Keratinocyte (primary cell): ENCODE results near the gene USP34. TPM values are rescaled to one million over a fixed set of nuclear protein-coding genes. Genes with fewer than 3 reads are reported as not detected.
"Not testable (repeated sequence)": the region's sequence is repeated elsewhere in the genome, so short reads cannot be mapped to it uniquely, and the experiment has no call there.

ENCODE experiments used
- DNase-seq: peaks from one replicate; pipeline ENCODE4 v3.0.0-alpha.2; 2011; ENCODE audit warnings: low read depth, missing footprints, low spot score
- FAIRE-seq: peaks from 2 replicates; lab custom pipeline; 2011; peaks lifted over from hg19 to GRCh38; lab: Jason Lieb, UNC
- H2AFZ ChIP-seq: 2 replicates; pipeline ENCODE4 v1.6.0; 2012; ENCODE audit warnings: low read length, control low read depth, inconsistent platforms; ENCODE audit not compliant: control insufficient read depth
- H3K27ac ChIP-seq: 2 replicates; pipeline ENCODE4 v1.5.1; 2011; ENCODE audit warnings: low read length; ENCODE audit not compliant: control insufficient read depth, insufficient read depth
- H3K27me3 ChIP-seq: 3 replicates; pipeline ENCODE4 v1.6.0; 2011; ENCODE audit warnings: low read length; ENCODE audit not compliant: control insufficient read depth, insufficient read depth; ENCODE audit errors: extremely low read depth
- H3K36me3 ChIP-seq, 2 experiments: 2 replicates in 1 of 2; 3 replicates in 1 of 2; pipeline ENCODE4 v1.5.1; 2011; ENCODE audit warnings: low read length in 2 of 2, mild to moderate bottlenecking in 1 of 2; ENCODE audit not compliant: control insufficient read depth in 2 of 2, insufficient read depth in 2 of 2; ENCODE audit errors: extremely low read depth in 1 of 2
- H3K4me1 ChIP-seq: 3 replicates; pipeline ENCODE4 v1.5.1; 2011; ENCODE audit warnings: low read length; ENCODE audit not compliant: control insufficient read depth, insufficient read depth; ENCODE audit errors: extremely low read depth
- H3K4me2 ChIP-seq: 3 replicates; pipeline ENCODE4 v1.6.0; 2011; ENCODE audit warnings: low read depth, low read length; ENCODE audit not compliant: control insufficient read depth, insufficient read depth; ENCODE audit errors: extremely low read depth
- H3K4me3 ChIP-seq, 3 experiments: fragments of 200-600 bp in 1 of 3; sonication (generic) in 1 of 3; 2 replicates in 2 of 3; 3 replicates in 1 of 3; pipeline ENCODE4 v1.5.1; 2011 to 2016; ENCODE audit warnings: low read length in 3 of 3, mild to moderate bottlenecking in 3 of 3, control low read depth in 2 of 3, inconsistent platforms in 1 of 3, low read depth in 1 of 3, mixed read lengths in 1 of 3, mixed run types in 1 of 3, moderate library complexity in 1 of 3; ENCODE audit not compliant: control insufficient read depth in 2 of 3, insufficient read depth in 2 of 3; ENCODE audit errors: extremely low read depth in 1 of 3
- H3K79me2 ChIP-seq: 2 replicates; pipeline ENCODE4 v1.6.0; 2012; ENCODE audit warnings: low read length; ENCODE audit not compliant: control insufficient read depth, insufficient read depth
- H3K9ac ChIP-seq: 3 replicates; pipeline ENCODE4 v1.6.0; 2011; ENCODE audit warnings: low read length; ENCODE audit not compliant: control insufficient read depth, insufficient read depth; ENCODE audit errors: extremely low read depth
- H3K9me1 ChIP-seq: 3 replicates; pipeline ENCODE4 v1.6.0; 2011; ENCODE audit warnings: low read length; ENCODE audit not compliant: control insufficient read depth, insufficient read depth; ENCODE audit errors: extremely low read depth
- H3K9me3 ChIP-seq: 2 replicates; pipeline ENCODE4 v1.5.1; 2012; ENCODE audit warnings: low read depth, low read length; ENCODE audit not compliant: control insufficient read depth
- H4K20me1 ChIP-seq: 3 replicates; pipeline ENCODE4 v1.6.0; 2011; ENCODE audit warnings: low read length; ENCODE audit not compliant: control insufficient read depth, insufficient read depth; ENCODE audit errors: extremely low read depth
- EZH2 ChIP-seq: IDR thresholded peaks from one replicate; pipeline ENCODE4 v1.6.1; 2012; ENCODE audit warnings: inconsistent platforms, mild to moderate bottlenecking, low read length, moderate library complexity
- dilution Hi-C: fragments of 300-500 bp; cut with MboI; formaldehyde crosslinking; loops from one replicate; pipeline ENCODE4 v1.7.0; 2020; ENCODE audit warnings: low sequenced_read_pairs; ENCODE audit not compliant: extremely low pct_ligation_motif_present
- polyA plus RNA-seq, 5 experiments: library from polyadenylated mRNA; depleted of rRNA in 3 of 5; stranded (reverse) in 3 of 5; stranded (forward) in 1 of 5; unstranded in 1 of 5; fragments of >200 nt; gene quantifications; 1 replicate in 1 of 5; 2 replicates in 3 of 5; 3 replicates in 1 of 5; pipeline versions ENCODE4 v1.2.1 to v1.2.3, GENCODE V29; 2011 to 2012; ENCODE audit warnings: missing spikeins in 2 of 5, low read depth in 1 of 5, low replicate concordance in 1 of 5
- TF ChIP-seq, protein P1 (sequence below), 3 experiments: IDR thresholded peaks in 1 of 3; conservative IDR thresholded peaks in 1 of 3; optimal IDR thresholded peaks in 1 of 3; 2 replicates in 2 of 3; 3 replicates in 1 of 3; pipeline versions ENCODE3 to v1.5.1; 2011; ENCODE audit warnings: low read length in 3 of 3, mild to moderate bottlenecking in 3 of 3, moderate library complexity in 2 of 3, control low read depth in 1 of 3, inconsistent platforms in 1 of 3; ENCODE audit not compliant: insufficient read depth in 2 of 3; ENCODE audit errors: extremely low read depth in 1 of 3

Gene USP34
- polyA plus RNA-seq, 1 donor (not counting 4 experiments of a cell fraction or from before 2014, with no cell fraction given), result 54.7 TPM

DNA sequence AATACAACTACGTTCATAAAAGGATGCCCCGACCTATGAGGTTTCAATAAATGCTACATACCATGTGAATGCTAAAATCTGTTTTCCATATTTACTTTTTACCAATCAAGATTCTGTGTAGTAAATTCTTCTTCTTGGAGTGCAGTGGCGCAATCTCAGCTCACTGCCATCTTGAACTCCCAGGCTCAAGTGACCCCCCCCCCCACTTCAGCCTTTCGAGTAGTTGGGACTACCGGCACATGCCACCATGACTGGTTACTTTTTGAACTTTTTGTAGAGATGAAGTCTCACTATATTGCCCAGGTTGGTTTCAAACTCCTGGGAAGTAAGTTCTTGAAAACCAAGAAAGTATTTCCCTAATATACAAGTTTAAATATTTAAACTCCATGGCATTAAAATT is 14.4 kb upstream of the USP34 start:
- Histone ChIP-seq H3K36me3 (peaks cover 24 to 43% of the 10 kb centered on the region in 2 experiments), H2AFZ (no peak overlapping the region), H3K27me3 (no peaks in the 10 kb centered on the region), H4K20me1 (no peaks in the 10 kb centered on the region), H3K9me1 (no peaks in the 10 kb centered on the region), H3K27ac (no peak overlapping the region), H3K4me1 (no peaks in the 10 kb centered on the region), H3K9me3 (no peaks in the 10 kb centered on the region), H3K79me2 (peaks cover 4% of the 10 kb centered on the region), H3K9ac (no peak overlapping the region), H3K4me3 (no peak overlapping the region), H3K4me2 (no peak overlapping the region)
- DNase-seq (no peak), FAIRE-seq (no peak)
- TF ChIP-seq, protein P1, sequence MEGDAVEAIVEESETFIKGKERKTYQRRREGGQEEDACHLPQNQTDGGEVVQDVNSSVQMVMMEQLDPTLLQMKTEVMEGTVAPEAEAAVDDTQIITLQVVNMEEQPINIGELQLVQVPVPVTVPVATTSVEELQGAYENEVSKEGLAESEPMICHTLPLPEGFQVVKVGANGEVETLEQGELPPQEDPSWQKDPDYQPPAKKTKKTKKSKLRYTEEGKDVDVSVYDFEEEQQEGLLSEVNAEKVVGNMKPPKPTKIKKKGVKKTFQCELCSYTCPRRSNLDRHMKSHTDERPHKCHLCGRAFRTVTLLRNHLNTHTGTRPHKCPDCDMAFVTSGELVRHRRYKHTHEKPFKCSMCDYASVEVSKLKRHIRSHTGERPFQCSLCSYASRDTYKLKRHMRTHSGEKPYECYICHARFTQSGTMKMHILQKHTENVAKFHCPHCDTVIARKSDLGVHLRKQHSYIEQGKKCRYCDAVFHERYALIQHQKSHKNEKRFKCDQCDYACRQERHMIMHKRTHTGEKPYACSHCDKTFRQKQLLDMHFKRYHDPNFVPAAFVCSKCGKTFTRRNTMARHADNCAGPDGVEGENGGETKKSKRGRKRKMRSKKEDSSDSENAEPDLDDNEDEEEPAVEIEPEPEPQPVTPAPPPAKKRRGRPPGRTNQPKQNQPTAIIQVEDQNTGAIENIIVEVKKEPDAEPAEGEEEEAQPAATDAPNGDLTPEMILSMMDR (optimal IDR thresholded peaks at IDR 0.05 in 1 of 3, IDR thresholded peaks at IDR 0.05 in 1 of 3, conservative IDR thresholded peaks at IDR 0.05 in 1 of 3; ENCODE audit: extremely low read depth in 1 of 3, insufficient read depth in 2 of 3, low read length in 3 of 3), result no peak
- TF ChIP-seq EZH2, result no peak
- dilution Hi-C loops, result no loop called here

DNA sequence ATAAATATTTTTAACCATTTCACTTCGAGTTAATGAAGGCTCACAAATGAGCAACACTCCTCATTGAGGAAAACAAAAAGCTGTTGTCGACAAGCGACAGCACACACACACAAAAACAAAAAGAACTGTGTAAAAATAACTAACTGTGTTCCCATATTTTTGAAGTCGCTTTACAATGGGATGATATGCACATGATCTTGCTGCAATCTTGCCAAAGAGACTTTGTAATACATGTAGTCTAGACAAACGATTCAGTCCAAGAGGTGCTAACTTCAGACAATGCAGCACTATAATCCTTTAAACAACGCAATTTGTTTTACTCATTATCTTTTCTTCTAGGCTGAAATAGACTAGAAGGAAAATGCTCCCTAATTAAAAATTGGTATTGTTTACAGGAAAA is 7.2 kb upstream of the USP34 start:
- Histone ChIP-seq H3K79me2 (no peaks in the 10 kb centered on the region), H3K4me3 (no peak overlapping the region), H3K27me3 (no peaks in the 10 kb centered on the region), H3K4me2 (no peak overlapping the region), H2AFZ (no peak overlapping the region), H3K4me1 (no peaks in the 10 kb centered on the region), H3K9ac (no peak overlapping the region), H3K27ac (no peak overlapping the region), H3K9me1 (no peaks in the 10 kb centered on the region), H3K9me3 (no peaks in the 10 kb centered on the region), H4K20me1 (no peaks in the 10 kb centered on the region), H3K36me3 (peaks cover 19 to 25% of the 10 kb centered on the region in 2 experiments)
- dilution Hi-C loops, result no loop called here
- TF ChIP-seq EZH2, result no peak
- TF ChIP-seq, protein P1 (optimal IDR thresholded peaks at IDR 0.05 in 1 of 3, IDR thresholded peaks at IDR 0.05 in 1 of 3, conservative IDR thresholded peaks at IDR 0.05 in 1 of 3; ENCODE audit: extremely low read depth in 1 of 3, insufficient read depth in 2 of 3, low read length in 3 of 3), result no peak
- FAIRE-seq, result no peak
- DNase-seq, result no peak

DNA sequence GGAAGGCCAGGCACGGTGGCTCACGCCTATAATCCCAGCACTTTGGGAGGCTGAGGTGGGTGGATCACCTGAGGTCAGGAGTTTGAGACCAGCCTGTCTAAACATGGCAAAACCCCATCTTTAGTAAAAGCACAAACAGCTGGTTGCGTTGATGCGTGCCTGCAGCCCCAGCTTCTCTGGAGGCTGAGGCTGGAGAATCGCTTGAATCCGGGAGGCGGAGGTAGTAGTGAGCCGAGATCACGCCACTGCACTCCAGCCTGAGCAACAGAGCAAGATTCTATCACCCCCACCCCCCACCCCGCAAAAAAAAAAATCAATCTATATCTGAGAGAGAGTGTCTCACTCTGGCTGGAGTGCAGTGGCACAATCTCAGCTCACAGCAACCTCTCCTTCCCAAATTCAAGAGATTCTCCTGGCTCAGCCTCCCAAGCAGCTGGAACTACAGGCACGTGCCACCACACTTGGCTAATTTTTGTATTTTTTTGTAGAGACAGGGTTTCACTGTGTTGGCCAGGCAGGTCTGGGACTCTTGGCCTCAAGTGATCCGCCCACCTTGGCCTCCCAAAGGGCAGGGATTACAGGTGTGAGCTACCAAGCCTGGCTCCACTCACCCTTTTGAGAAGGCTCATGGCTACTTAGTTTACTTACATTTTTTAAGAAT is 6.2 kb upstream of the USP34 start:
- H3K4me3 ChIP-seq, H2AFZ ChIP-seq, DNase-seq, H3K9me3 ChIP-seq, H3K4me1 ChIP-seq, dilution Hi-C loops, H3K4me2 ChIP-seq, H4K20me1 ChIP-seq, FAIRE-seq, H3K9ac ChIP-seq, H3K79me2 ChIP-seq, H3K27me3 ChIP-seq, H3K9me1 ChIP-seq, H3K27ac ChIP-seq: not testable (repeated sequence)
- peaks cover 12 to 16% of the 10 kb centered on the region in 2 experiments for H3K36me3 ChIP-seq
